ENCODE measurements around the gene PPARD. TPM values are rescaled to one million over a fixed set of nuclear protein-coding genes. Genes with fewer than 3 reads are reported as not detected.

The PPARD gene
- total RNA-seq, 1 experiment from 2014 or later: 5.6 TPM

- DNase-seq (ENCODE audit: low read depth): peak; percentile 43
These were observed 127.6 kb downstream of the PPARD start for GRCh38 chr6:35469751-35470662.

- DNase-seq (ENCODE audit: low read depth): no peak
These were observed 128.3 kb downstream of the PPARD start for GRCh38 chr6:35470663-35471120.

- DNase-seq (ENCODE audit: low read depth): no peak
These were observed 129.5 kb downstream of the PPARD start for GRCh38 chr6:35471836-35472345.

DNA sequence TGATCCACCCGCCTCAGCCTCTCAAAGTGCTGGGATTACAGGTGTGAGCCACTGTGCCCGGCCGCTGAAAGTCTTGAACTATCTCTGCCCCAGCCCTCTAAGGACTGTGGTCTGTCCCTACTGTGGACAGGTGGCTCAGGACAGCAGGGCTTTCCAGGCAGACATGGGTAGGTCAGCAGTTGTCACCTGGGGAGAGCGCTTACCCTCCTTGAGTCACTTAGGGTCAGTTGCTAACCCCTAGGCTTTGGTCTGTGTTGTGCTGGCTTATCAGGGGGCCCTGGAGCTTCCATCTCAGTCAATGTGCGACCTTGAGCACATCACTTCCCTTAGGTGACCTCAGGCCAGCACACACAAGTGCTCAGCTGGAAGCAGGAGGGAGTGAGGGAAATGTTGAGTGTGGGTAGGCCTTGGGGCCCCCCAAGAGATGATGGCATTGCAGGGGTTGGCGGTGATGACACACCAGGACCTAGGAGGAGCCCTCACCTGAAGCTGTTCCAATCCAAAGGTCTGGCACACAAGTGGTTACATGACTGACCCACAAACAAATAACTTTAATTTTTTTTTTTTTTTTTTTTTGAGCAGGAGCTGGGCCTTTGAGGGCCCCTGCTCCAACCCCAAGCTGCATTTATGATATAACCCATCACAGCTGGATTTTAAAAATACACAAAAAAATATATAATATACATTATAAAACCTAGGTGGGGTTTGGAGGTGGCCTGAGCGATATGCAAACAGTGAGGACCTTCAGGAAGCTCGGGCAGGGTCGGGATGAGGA is 130.9 kb downstream of the PPARD start:
- DNase-seq (ENCODE audit: low read depth): peak; percentile 44

DNA sequence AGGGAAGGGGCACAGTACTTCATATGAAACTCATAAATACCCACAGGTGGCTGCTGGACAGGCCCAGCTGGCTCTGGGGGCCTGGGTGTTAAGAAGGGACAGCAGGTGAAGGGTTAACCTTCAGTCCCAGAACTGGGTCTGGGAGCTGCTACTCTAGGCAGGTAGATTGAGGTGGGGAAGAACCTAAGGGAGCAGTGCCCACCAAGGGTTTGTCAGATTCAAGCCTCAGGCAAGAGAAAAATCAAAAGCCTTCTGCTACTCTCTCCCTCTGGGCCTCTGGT is 131.4 kb downstream of the PPARD start:
- DNase-seq (ENCODE audit: low read depth): no peak

- DNase-seq (ENCODE audit: low read depth): peak; percentile 42
These were observed 132.0 kb downstream of the PPARD start for GRCh38 chr6:35474131-35474941.

DNA sequence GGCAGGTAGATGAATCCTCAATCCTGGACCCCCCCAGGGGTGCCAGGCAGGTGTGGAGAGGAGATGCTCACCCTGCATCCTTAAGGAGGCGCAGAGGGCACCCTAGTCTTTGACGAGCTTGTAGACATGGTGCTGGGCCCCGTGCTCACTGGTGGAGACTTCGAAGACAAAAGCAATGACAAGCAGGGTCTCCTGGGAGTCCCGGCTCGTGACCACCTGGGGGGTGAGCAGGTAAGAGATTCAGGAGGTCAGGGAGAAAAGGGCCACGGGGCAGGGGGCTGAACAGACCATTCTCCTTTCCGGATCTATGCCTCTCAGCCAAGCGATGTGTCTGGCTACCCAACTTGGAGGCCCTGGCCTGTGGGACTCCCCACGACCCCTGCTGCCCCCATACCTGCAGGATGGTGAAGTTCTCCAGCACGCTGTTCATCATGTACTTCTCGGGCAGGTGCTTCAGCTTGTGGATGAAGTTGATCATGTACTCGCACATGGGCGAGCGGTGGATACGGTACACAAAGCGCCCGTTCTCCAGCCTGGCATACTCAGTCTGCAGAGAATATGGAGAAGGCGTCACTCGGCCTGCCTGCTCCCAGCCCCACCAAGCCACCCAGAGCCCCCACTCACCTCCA is 132.7 kb downstream of the PPARD start:
- DNase-seq (ENCODE audit: low read depth): no peak

DNA sequence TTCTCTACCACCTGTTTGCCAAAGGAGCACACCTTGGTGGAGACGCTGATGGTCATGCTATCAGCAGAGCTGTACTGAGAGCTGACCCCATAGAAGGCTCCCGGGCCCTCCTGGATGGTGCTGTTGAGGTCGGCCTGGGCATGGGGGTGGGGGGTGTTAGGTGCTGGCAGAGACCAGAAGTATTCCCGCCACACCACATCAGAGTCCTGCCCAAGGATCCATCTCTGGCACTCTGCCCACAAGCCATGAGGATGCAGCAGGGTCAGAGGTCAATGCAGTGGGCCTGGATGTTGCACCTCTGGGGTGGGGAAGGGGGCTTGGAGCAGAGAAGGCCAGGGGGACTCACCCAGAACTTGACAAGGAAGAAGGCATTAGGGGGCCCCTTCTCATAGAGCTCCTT is 133.2 kb downstream of the PPARD start:
- DNase-seq (ENCODE audit: low read depth): no peak

DNA sequence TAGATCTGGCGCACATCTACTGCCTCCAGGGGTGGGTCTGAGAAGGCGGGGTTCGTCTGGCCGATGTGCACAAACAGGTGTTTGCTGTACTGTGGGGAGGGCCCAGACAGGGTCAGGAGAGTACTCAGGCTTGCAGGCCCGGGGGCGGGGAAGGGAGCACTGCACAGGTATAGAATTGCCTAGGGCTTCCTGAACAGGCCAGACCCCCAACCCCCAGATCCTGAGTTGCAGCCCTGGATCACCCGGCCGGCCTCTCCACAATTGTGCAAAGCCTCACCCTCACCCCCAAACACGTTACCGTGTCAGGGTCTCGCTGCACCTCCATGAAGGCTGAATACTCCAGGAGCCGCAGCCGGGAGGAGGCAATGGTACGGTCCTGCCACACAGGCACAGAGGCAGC is 133.6 kb downstream of the PPARD start:
- no peak for DNase-seq (ENCODE audit: low read depth)

DNA sequence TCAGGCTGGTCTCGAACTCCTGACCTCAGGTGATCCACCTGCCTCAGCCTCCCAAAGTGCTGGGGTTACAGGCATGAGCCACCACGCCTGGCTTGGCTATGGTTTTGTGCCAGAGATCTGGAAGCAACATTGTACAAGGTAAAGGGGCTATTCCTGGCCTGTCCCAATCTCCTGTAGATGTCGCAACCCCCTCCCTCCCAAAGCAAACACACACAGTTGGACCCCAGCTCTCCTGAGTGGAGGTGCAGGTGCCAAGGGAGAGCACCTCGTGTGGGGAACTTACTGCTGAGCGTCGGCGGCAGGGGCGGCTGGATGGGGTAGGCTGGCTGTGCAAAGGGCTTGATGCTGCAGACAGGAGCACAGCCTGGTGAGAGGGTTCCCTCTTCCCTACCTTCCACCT is 134.7 kb downstream of the PPARD start:
- DNase-seq (ENCODE audit: low read depth): no peak

Other genes with a start within 250 kb of the PPARD start
- gene TCP11, start 201.2 kb upstream of the PPARD start, total RNA-seq (2014; rRNA removed; shearing (Covaris generic)): 0.06 TPM in 1 of 2 replicates, not detected in the other
- 1.1 and 2.0 TPM in 2 replicates for gene SCUBE3, start 128.6 kb upstream of the PPARD start, total RNA-seq (2014; rRNA removed; shearing (Covaris generic))
- 9.1 and 12.5 TPM in 2 replicates for gene ZNF76, start 82.8 kb upstream of the PPARD start, total RNA-seq (2014; rRNA removed; shearing (Covaris generic))
- gene DEF6, start 44.7 kb upstream of the PPARD start, total RNA-seq (2014; rRNA removed; shearing (Covaris generic)): 20.0 and 23.6 TPM in 2 replicates
- 25.8 and 37.4 TPM in 2 replicates for gene FANCE, start 109.8 kb downstream of the PPARD start, total RNA-seq (2014; rRNA removed; shearing (Covaris generic))
- 1,576 and 1,963 TPM in 2 replicates for gene RPL10A, start 125.8 kb downstream of the PPARD start, total RNA-seq (2014; rRNA removed; shearing (Covaris generic))
- 6.9 and 7.3 TPM in 2 replicates for gene TEAD3, start 154.5 kb downstream of the PPARD start, total RNA-seq (2014; rRNA removed; shearing (Covaris generic))
- gene TULP1, start 170.3 kb downstream of the PPARD start, total RNA-seq (2014; rRNA removed; shearing (Covaris generic)): not detected in 2 replicates

Data from Daoy (cell line).